Stimulated activated CD4-positive, alpha-beta T cell treated with anti-CD3 and anti-CD28 coated beads, Interleukin-1b, Interleukin-23, amount 100 ng/mL, for 1 hour (primary cell): ENCODE results near the gene CEP95.

Experiments
- DNase-seq, 2 donors: peaks; one replicate each; pipeline ENCODE4 v3.0.0-alpha.2; 2020; ENCODE audit warnings: low read depth in 2 of 2

Gene CEP95

DNA sequence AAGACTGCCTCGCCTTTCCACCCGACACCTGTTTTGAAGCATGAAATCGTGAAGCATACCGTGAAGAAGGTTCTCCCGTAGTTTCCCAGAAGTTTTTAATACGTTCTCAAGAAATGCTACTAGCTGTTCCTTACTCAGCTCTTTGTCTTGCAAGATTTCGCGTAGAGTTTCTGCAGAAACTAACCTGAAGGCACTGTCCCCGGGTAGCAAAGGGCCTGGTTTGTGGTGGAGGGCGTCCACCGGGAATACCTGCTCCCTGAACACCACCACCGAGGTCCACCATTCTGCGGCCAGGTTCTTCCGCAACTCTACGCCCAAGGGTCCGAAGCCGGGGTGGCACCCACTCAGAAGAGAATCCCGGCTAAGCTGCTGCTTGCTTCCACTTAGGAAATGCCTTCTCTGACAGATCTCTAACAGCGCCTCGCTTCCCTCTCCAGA, 10.4 kb upstream of the CEP95 start:
- no peak for DNase-seq

DNA sequence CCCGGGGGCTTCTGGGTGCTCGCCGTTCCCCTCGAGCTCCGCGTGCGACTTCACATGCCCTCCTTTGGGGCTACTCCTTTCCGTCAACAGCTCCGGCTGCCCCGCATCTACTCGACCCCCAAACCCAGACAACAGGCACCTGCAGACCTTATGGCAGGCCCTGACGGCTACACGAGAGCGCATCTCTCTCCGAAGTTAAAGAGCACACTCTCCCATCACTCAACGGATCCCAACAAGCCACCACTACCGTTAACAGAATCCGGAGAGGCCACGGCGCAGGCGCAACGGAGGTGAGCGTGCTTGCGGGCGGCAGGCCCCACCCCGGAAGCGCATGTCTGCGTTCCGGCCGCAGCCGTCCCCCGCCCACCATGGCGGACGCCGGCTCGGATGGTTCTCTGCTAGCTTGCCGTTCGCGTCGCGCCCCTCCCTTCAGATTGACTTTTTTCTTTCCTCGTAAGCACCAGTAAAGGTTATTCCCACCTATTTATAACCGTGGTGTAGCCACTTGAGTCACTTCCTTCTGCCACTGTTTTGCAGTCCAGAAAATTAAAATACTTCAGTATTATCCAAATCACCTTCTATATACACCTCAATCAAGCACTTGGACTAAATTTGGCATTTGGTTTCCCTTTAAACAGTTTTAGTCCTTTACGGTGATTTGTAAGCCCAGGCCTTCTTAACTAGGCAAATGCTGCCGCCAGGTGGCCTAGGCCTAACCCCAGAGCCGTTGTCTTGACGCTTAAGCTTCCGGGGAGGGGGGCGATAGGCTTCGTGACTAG, 9.8 kb upstream of the CEP95 start, which contains the start of gene POLG2:
TSS of gene POLG2 (minus strand) at position 269 of the 779 bp plus-strand sequence. CDS start at position 183, 86 bp downstream.
- DNase-seq: peak; percentile 88 to 91

DNA sequence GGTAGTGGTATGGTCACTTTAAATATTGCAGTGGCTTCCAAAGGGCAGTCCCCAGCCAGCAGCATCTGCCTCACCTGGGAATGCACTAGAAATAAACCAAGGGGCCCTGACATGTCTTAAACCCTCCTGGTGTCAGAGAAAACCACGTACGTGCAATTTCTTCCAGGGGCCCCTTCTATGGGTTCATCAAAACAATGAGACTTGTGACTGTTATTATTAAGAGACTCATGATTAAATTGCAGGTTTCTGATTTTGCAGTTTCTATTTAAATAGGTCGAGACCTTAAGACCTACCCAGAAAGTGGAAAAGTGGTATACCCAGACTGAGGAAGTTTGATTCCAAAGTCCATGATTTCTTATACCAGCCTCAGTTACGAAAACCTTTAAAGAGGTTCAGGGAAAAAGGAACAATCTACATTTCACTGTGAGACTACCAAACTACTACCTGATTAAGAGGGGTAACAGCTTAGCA, 9.2 kb upstream of the CEP95 start:
- no peak for DNase-seq

DNA sequence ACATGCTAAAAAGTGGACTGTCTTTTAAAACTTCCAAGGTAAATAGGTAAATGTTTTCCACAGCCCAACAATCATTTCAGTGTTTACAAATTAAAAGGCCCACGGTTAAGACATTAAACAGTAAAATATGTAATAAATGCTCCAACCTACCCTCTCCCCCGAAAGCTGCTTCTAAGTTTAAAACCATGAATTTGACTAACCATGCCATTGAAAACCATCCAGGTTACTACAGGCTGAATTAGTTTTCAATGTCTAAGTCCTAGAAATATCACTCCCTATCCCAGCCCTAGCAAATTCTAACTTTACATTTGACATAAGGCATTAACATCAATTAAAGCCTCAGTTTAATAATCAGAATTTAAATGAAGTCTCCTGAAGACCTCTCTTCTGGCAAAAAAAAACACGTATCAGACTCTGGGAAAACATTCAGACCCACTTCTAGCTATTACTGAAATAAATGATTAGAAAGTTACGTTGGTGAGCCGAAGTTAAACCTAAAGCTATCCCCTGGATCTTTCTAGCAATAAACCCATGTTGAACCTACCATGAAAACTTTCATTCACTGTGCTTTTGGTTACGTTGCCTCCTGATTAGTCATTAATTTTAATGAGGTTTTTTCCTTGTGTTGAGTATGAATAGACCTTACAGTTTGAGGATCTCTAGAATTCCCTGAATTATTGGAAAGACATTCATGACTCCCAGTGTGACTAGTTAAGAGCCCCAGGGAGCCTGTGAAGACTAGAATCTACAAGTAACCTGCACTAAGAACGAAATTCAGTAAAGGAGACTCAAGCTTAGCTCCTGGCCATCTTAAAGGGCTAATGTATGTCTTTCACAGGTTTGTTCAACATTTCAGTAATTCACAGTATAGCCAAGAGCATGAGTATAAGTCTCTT, 8.2 kb upstream of the CEP95 start:
- no peak for DNase-seq

DNA sequence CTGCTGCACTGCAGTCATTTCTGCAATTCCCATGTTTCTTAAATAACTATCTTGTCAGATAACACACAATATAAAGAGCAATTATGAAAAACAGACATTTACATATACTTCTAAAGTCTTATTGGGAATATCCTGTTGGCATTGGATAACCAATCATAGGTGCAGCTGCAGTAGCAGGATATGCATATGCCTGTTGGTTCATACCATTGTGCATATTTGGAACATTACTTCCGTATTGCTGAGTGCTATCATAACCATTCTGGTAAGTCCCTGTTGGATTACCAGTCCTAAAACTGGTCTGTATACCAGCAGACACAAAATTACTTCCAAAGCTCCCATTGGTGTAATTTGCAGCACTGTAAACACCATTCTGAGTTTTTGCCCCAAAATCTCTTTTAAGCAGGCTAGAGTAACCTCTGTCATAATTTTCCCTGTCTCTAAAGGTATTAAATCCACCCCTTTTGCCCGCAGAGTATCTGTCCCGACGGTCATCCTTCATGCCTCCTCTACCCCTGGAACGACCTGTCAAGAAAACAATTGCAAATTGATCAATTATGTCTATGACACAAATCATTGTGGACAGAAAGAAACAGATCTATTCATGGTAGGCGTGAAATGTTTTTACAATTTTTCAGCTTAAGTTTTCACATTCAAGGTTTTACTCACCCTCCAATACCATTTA, 6.8 kb upstream of the CEP95 start:
- DNase-seq: no peak

DNA sequence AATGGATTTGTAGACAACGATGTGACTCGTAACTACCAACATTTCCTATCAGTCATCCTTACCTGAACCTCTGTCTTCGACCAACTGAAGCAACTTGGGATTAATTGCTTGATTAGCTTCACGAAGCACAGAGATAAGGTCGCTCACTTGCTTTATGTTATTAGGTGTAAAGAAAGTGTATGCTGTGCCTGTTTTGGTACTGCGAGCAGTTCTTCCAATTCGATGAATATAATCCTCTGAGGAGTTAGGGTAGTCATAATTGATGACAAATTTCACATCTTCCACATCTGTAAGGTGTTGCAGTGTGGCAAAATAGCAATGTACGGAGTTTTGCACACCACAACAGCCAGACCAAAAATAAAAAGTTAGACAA, 6.3 kb upstream of the CEP95 start:
- DNase-seq: no peak

DNA sequence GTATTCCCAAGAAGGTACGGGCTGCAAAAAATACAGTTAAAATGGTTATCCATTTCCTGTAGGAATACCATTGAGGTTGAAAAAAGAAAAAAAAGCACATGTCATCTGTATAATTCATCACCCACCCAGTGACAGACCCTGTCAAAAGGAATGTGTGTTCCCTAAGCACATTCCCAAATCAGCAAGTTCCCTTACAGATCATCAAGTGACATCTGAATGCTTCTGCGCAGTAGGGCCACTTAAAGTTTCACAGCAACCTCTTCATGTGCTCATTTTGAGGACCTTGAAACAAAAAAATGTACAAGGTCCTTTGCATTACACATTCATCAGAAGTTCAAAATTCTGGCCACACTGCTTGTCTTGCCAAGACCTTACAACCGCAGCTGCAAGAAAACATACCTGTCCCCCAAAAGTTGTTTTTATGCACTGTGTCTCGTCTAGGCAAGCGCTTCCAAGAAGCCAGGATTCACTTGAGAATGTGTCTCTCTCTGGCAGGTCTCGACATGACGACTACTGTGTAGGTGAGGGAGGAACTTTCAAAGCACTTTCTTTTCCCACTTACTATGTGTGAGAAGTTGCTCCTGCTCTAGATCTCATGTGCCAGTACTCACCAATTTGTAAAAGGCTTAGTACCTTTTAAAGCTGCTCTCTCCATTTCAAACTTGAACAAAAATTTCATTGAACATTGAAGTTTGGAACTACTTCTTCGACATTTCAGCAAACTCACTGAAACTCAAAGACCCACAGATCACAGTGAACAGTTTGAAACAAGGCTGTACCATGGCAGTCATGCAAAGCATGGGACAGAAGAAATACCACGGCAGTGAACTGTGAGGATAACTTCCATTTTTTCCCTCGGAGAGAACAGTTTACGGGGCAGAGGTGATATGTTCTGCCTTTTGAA, 5.7 kb upstream of the CEP95 start:
- DNase-seq: no peak

DNA sequence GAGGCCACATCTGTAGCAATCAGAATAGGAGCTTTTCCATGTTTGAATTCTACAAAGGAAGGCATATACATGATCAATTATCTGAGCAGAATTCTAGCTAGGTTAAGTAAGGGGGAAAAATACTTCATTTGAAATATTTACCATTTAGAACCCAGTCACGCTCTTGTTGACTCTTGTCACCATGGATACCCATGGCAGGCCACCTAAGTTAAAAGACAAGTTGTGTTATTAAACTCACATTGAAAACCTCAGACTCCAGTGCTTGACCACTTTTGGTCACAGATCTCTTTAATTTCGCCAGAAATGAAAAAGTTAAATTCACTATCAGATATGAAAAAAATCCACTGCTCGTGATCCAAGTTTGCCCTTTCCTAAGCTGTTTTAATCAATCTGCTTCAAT, 4.8 kb upstream of the CEP95 start:
- no peak for DNase-seq

DNA sequence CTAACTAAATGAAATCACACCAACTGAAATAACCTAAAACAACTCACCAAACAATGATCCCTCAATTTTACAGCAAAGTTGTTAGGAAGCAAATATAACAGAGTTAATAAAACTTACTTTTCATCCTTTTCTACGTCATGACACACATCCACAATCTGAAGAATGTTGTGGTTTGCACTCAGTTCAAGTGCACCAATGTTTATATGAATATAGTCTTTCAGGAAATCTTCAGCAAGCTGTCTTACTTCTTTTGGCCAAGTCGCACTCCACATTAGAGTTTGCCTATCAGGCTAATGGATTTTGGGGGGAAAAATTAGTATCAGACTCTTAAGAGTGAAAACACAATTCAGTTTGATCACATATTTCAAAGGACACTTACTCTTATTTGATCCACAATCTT, 4.0 kb upstream of the CEP95 start:
- DNase-seq: no peak

DNA sequence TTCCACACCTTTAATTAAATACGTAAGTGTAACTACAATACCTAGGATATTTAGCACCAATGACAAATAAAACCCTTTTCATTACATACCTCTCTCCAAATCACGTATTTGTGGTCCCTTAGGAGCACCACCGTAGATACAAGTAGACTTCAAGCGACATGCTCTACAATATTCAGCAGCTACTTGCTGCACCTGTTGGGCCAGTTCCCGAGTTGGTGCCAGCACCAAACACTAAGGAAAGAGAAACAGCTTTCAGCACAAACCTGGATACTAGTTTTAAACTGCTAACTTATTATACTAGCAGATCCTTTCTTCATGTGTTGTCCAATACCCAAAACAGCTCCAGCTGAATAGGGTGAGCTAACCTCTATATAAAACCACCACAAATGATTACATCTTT, 3.4 kb upstream of the CEP95 start:
- DNase-seq: no peak

DNA sequence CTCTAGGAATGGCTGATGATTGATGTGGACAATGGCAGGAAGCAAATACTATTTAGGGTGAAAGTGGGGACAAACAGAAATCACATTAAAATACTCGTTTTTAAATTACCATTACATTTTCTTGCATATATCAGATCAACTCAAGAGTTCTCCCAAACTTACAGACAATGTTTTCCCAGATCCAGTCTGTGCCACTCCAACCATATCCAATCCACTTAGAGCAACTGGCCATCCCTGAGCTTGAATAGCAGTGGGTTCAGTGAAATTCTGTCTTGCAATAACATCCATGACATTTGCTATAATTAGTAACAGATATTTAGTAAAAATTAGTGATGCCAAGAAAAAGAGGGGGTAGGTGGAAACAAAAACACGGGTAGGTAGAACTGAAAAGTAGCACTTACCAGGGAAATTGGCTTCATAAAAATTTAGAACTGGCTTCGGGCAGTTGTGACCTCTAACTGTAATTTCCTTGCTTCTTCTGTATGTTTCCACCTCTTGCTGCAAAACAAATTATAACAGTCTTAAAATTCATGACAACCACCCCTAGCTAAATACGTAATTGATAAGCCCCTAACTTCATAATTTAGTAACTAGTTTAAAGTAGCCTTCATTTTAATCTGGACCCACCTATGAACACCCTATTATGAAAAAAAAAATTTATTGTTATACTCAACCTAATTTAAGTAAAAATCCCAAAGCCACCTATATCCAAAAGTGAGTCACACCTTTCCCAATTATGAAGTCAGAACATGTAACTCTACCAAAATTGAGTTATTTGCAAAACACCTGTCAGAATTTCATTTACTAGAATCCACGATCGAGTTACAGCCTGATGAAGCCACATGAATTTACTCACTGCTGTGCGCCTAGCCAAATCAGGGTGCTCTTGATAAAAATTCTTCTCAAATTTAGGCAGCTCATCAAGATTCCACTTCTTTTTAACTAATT, 2.7 kb upstream of the CEP95 start:
- no peak for DNase-seq

DNA sequence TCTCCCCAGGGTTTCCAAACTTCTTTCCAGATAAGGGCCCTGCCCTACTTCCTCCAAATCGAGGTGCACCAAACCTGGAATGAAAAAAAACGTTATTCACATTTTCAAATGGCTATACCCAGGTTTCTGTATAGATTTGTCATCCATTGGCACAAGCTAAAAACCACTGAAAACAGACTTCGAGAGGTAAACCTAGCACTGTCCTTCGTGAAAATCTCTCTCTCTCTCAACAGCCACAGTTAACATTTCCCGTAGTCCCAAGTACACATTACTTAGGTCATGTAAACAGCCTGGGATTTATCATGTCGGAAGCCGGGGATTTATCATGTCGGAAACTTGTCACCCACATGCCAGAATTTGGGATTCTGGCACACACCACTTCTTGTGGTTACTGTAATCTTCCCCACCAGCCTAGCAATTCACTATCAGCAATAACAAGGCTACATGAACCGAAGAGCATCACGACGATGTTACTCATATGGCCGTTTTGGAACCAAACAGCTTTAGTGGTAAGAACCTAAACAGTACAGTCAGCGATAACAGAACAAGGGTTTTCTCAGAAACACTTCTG, 1.9 kb upstream of the CEP95 start:
- DNase-seq: no peak

DNA sequence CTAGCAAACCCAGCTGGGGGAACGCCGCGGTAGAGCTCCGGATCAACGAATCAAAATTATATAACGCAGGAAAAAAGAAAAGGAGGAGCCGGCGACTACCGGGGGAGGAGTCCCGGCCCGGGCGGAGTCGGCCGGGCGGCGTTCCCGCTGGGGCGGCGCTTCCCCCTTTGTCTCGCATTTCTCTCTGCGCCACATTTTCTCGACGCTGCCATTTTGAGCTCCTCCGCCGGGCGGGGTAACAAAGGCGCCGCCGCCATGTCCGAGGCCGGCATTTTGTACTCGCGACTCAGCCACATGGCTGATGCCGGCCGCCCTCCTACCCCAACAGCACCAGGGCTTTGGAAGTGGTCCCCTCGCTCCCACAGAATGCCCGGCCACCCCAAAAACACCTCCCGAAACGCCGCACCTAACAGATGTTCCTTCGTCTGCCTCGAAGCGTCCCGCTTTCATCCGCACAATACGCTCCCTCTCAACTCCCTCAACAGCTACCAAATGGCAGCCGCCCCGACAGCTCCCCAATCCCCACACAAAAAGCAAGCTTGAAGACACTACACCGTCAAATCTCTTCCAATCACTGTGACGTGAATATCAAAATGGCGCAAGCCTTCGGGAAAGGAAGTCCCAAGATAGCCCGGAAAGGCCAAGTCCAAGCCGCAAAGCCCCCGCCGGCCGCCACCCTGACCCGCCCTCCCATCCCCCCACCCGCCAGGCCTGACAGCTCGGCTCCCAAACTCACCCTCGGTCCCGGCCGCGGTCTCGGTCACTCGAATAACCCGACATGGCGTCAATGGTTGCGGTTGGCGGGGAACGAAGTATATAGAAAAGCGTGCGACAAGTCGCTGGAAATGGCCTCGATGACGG, 1.2 kb upstream of the CEP95 start:
- peak; percentile 64 to 70 for DNase-seq

DNA sequence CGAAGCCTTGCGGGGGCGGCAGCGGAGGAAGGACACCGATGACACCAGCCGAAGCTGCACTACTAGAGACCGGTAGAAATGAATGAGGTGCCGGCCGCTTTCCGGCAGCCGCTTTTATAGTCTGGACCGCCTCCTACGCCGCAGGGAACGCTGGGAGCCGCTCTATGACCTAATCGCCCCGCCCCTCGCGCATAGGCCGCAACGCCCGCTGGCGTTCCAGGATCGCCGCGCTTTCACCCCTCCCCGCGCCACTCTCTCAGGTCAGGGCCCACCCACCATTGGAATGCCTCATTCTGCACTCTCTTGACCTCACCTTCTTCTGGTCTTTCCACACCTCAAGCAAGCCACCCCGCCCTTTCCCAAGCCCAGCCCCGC, 589 bp upstream of the CEP95 start, which contains the start of gene DDX5:
TSS of gene DDX5 (minus strand) at position 89 of the 375 bp plus-strand sequence. CDS start 170 bp downstream, outside the sequence.
- DNase-seq: peak; percentile 92 to 96

DNA sequence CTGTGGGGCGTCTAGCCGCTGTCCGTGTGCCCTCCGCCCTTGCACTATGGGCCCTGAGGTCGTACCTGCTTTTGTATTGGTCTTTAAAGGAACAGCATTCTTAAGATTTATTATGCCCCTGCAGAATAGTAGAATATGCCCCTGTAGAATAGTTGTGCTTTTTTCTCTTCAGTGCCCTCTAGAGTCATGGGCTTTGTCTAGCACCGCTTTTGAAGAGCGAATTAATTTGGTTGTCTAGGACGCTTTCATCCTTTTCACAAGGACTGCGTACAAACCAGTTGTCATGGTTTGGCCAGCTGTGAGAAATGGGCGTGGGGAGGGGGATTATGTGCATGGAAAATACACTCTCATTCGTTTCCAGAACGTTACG, 621 bp downstream of the CEP95 start:
- DNase-seq: no peak

DNA sequence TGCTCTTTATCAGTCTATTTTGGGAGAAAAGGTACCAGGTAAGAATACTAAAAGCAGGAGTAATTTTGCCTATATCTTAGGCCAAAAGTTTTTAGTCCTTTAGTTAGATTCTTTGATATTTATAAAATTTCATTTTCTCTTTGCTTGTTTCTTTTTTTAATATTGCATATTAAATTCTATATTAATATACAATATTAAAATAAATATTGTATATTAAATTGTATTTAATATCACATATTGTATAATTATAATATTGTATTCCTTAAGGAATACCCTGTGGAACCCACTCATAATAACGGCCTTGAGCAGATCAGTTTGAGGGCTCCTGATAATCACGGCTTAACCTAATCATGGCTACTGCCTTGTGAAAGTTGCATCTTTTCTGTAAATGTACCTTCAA, 1.9 kb downstream of the CEP95 start:
- no peak for DNase-seq

DNA sequence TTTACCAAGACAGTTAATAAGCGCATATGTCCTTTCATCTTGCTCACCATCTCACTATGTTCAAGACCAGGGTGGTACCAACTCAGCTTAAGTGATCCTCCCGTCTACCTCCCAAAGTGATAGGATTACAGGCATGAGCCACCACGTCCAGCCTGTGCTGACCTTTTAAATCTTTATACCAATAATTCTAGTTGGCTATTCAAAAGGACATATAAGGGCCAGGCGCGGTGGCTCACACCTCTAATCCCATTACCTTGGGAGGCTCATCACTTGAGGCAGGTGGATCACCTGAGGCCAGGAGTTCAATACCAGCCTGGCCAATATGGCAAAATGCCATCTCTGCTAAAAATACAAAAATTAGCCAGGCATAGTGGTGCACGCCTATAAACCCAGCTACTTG, 2.4 kb downstream of the CEP95 start:
- DNase-seq: no peak

DNA sequence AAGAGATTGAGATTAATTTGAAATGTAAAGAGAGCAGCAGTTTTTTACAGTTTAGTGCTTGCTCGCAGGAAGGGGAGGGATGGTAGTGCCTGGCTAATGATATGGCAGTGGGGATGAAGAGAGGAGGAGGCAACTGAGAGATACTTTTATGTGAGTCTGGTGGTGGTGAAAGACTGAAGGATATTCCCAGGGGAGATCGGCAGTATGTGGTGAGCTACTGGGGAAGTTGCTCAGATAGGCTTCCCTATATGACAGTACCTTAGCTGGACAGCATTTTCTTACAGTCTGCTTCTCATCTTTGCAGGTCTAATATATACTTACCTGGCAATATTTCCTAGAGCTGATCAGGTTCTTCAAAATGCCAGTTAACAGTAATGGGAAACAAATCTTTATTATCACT, 8.6 kb downstream of the CEP95 start:
- no peak for DNase-seq

DNA sequence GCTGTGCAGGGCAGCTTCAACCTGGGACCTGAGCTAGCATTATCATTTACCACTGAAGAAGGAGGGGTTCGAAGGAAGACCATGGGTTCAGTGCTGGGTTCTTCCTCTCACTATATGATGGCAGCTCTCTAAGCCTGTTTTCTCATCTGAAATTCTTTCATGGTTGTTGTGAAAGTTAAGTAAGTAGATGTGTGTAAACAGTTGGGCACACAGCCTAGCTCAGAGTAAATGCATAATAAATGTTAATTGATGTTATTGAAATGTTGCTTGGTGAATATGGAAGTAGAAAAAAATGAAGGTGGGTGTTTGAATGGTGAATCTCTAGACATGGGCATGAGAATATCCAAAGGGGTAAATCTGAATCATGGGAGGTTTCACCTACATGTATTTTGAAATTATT, 9.1 kb downstream of the CEP95 start:
- DNase-seq: no peak
